H9 (cell line): ENCODE data around the gene SPATA31E1. TPM values are rescaled to one million over a fixed set of nuclear protein-coding genes. Genes with fewer than 3 reads are reported as not detected.

Experiments used
- DNase-seq: peaks from one replicate; pipeline ENCODE4 v3.0.0-alpha.2; 2017
- H2AFZ ChIP-seq: one replicate; pipeline ENCODE4 v1.6.1; 2013; ENCODE audit warnings: mild to moderate bottlenecking, low read length, control low read depth, moderate library complexity
- H2AK5ac ChIP-seq: 2 replicates; pipeline ENCODE4 v1.6.1; 2013; ENCODE audit warnings: low read length, control low read depth, mixed read lengths; ENCODE audit not compliant: insufficient read length
- H2BK120ac ChIP-seq: one replicate; pipeline ENCODE4 v1.6.1; 2013; ENCODE audit warnings: low read depth, mild to moderate bottlenecking, low read length, control low read depth, inconsistent platforms; ENCODE audit not compliant: poor library complexity, severe bottlenecking
- H2BK12ac ChIP-seq: 2 replicates; pipeline ENCODE4 v1.6.1; 2013; ENCODE audit warnings: low read length, control low read depth, mixed read lengths, low read depth; ENCODE audit not compliant: insufficient read length
- H2BK15ac ChIP-seq: 2 replicates; pipeline ENCODE4 v1.6.1; 2013; ENCODE audit warnings: low read depth, low read length, control low read depth
- H2BK20ac ChIP-seq: one replicate; pipeline ENCODE4 v1.6.1; 2013; ENCODE audit warnings: low read depth, mild to moderate bottlenecking, low read length, control low read depth, inconsistent platforms; ENCODE audit not compliant: poor library complexity, severe bottlenecking
- H2BK5ac ChIP-seq: 2 replicates; pipeline ENCODE4 v1.6.1; 2013; ENCODE audit warnings: low read length, control low read depth, mixed read lengths; ENCODE audit not compliant: insufficient read length
- H3K14ac ChIP-seq: 2 replicates; pipeline ENCODE4 v1.6.1; 2013; ENCODE audit warnings: low read length, control low read depth; ENCODE audit not compliant: insufficient read depth
- H3K18ac ChIP-seq: 2 replicates; pipeline ENCODE4 v1.6.1; 2013; ENCODE audit warnings: low read depth, mild to moderate bottlenecking, mixed read lengths, low read length, control low read depth; ENCODE audit not compliant: insufficient read length
- H3K23ac ChIP-seq: 2 replicates; pipeline ENCODE4 v1.6.1; 2013; ENCODE audit warnings: low read length, control low read depth, mixed read lengths, low read depth; ENCODE audit not compliant: insufficient read length
- H3K23me2 ChIP-seq: 2 replicates; pipeline ENCODE4 v1.6.1; 2013; ENCODE audit warnings: low read depth, mild to moderate bottlenecking, mixed read lengths, low read length, control low read depth; ENCODE audit not compliant: insufficient read length, poor library complexity, severe bottlenecking
- H3K27ac ChIP-seq: 2 replicates; pipeline ENCODE4 v1.5.1; 2013; ENCODE audit warnings: low read length, control low read depth, mixed read lengths, low read depth; ENCODE audit not compliant: insufficient read length
- H3K27me3 ChIP-seq: 2 replicates; pipeline ENCODE4 v1.6.1; 2013; ENCODE audit warnings: low read length, control low read depth, inconsistent platforms; ENCODE audit not compliant: insufficient read depth
- H3K4ac ChIP-seq: 2 replicates; pipeline ENCODE4 v1.6.1; 2013; ENCODE audit warnings: low read depth, mild to moderate bottlenecking, control low read depth, inconsistent platforms, low read length, moderate library complexity
- H3K4me1 ChIP-seq: 2 replicates; pipeline ENCODE4 v1.6.1; 2013; ENCODE audit warnings: low read length, control low read depth, inconsistent platforms; ENCODE audit not compliant: insufficient read depth
- H3K4me2 ChIP-seq: 2 replicates; pipeline ENCODE4 v1.6.1; 2013; ENCODE audit warnings: low read length, control low read depth, mixed read lengths; ENCODE audit not compliant: insufficient read length, insufficient read depth
- H3K56ac ChIP-seq: 2 replicates; pipeline ENCODE4 v1.6.1; 2013; ENCODE audit warnings: low read depth, mild to moderate bottlenecking, mixed read lengths, low read length, control low read depth; ENCODE audit not compliant: insufficient read length
- H3K79me1 ChIP-seq: 2 replicates; pipeline ENCODE4 v1.6.1; 2013; ENCODE audit warnings: low read depth, mild to moderate bottlenecking, moderate library complexity, low read length, control low read depth, inconsistent platforms; ENCODE audit not compliant: insufficient read depth, poor library complexity, severe bottlenecking
- H3K79me2 ChIP-seq: 2 replicates; pipeline ENCODE4 v1.6.1; 2013; ENCODE audit warnings: low read length, control low read depth, inconsistent platforms; ENCODE audit not compliant: insufficient read depth
- H3K9ac ChIP-seq: 2 replicates; pipeline ENCODE4 v1.6.1; 2013; ENCODE audit warnings: low read length, control low read depth, mixed read lengths; ENCODE audit not compliant: insufficient read length; ENCODE audit errors: extremely low read depth
- H3K9me3 ChIP-seq: one replicate; pipeline ENCODE4 v1.6.1; 2013; ENCODE audit warnings: low read depth, low read length, inconsistent platforms; ENCODE audit not compliant: control insufficient read depth
- H3T11ph ChIP-seq: one replicate; pipeline ENCODE4 v1.6.1; 2013; ENCODE audit warnings: mild to moderate bottlenecking, low read length, control low read depth, inconsistent platforms
- H4K20me1 ChIP-seq: one replicate; pipeline ENCODE4 v1.6.1; 2013; ENCODE audit not compliant: control insufficient read depth, insufficient read length, insufficient read depth
- H4K5ac ChIP-seq: 2 replicates; pipeline ENCODE4 v1.6.1; 2013; ENCODE audit warnings: low read depth, mild to moderate bottlenecking, mixed read lengths, low read length, control low read depth; ENCODE audit not compliant: insufficient read length
- H4K8ac ChIP-seq: replicated peaks from 2 replicates; pipeline ENCODE4 v1.6.1; 2013; ENCODE audit warnings: low read length, control low read depth, mixed read lengths, low read depth; ENCODE audit not compliant: insufficient read length
- H4K91ac ChIP-seq: 2 replicates; pipeline ENCODE4 v1.6.1; 2013; ENCODE audit warnings: low read depth, mild to moderate bottlenecking, moderate library complexity, mixed read lengths, low read length, control low read depth; ENCODE audit not compliant: insufficient read length
- H3K27ac Mint-ChIP-seq, 3 experiments: 2 replicates in 2 of 3; 3 replicates in 1 of 3; pipeline ENCODE4 v1.8.0; 2020 to 2021; ENCODE audit warnings: mixed read lengths in 3 of 3, mild to moderate bottlenecking in 1 of 3, moderate library complexity in 1 of 3
- H3K27me3 Mint-ChIP-seq: 2 replicates; pipeline ENCODE4 v1.8.0; 2021; ENCODE audit warnings: low read depth, mild to moderate bottlenecking, moderate library complexity, mixed read lengths
- H3K36me3 Mint-ChIP-seq, 3 experiments: 2 replicates in 2 of 3; 3 replicates in 1 of 3; pipeline ENCODE4 v1.8.0; 2020 to 2021; ENCODE audit warnings: low read depth in 3 of 3, mixed read lengths in 3 of 3; ENCODE audit not compliant: insufficient read depth in 1 of 3
- H3K4me1 Mint-ChIP-seq, 2 experiments: 2 replicates each; pipeline ENCODE4 v1.8.0; 2020; ENCODE audit warnings: mixed read lengths in 2 of 2
- H3K4me3 Mint-ChIP-seq, 2 experiments: 2 replicates in 1 of 2; 3 replicates in 1 of 2; pipeline ENCODE4 v1.8.0; 2020 to 2021; ENCODE audit warnings: mild to moderate bottlenecking in 2 of 2, mixed read lengths in 2 of 2, moderate library complexity in 1 of 2
- H3K9me3 Mint-ChIP-seq, 2 experiments: 2 replicates in 1 of 2; 3 replicates in 1 of 2; pipeline ENCODE4 v1.8.0; 2020; ENCODE audit warnings: mild to moderate bottlenecking in 2 of 2, mixed read lengths in 2 of 2, moderate library complexity in 1 of 2
- CTCF ChIP-seq: fragments of 200-600 bp; sonication (generic); conservative IDR thresholded peaks from 3 replicates; pipeline ENCODE4 v1.8.0; 2021; ENCODE audit warnings: antibody characterized with exemption, mild to moderate bottlenecking
- WGBS: extraction: QIAGEN DNeasy Blood & Tissue Kit; methylation state at CpG from one replicate; pipeline ENCODE4 v1.1.7; 2013; ENCODE audit warnings: missing lambda C conversion rate, low lambda C conversion rate, mixed read lengths; ENCODE audit not compliant: insufficient read length; ENCODE audit errors: extremely low coverage; 5-methylcytosine and 5-hydroxymethylcytosine counted together
- total RNA-seq: library from RNA; stranded (reverse); gene quantifications from 2 replicates; pipeline ENCODE4 v1.2.1, GENCODE V29; 2021

The SPATA31E1 gene
- total RNA-seq, 1 experiment from 2014 or later = 0.09 TPM

GRCh38 chr9:87869082-87869481, 13.6 kb upstream of the SPATA31E1 start:
- no peak overlapping the region for H3K56ac ChIP-seq
- H2AK5ac ChIP-seq = no peak overlapping the region
- no peaks in the 10 kb centered on the region for H3K4me1 ChIP-seq
- H3K9me3 Mint-ChIP-seq = no peaks in the 10 kb centered on the region
- no peak overlapping the region for H4K8ac ChIP-seq
- no peak overlapping the region for H2BK120ac ChIP-seq
- H3K9me3 ChIP-seq = no peaks in the 10 kb centered on the region
- no peak overlapping the region for H3K9ac ChIP-seq
- H3K4me2 ChIP-seq = no peak overlapping the region
- H3K23me2 ChIP-seq = no peaks in the 10 kb centered on the region
- H4K20me1 ChIP-seq = no peaks in the 10 kb centered on the region
- no peak overlapping the region for H2AFZ ChIP-seq
- H2BK12ac ChIP-seq = no peak overlapping the region
- peaks cover 4% of the 10 kb centered on the region for H3K27me3 Mint-ChIP-seq
- no peaks in the 10 kb centered on the region for H3K79me1 ChIP-seq
- H2BK15ac ChIP-seq = no peak overlapping the region
- peaks cover 2 to 4% of the 10 kb centered on the region in 2 experiments for H3K4me1 Mint-ChIP-seq
- TF ChIP-seq CTCF = no peak
- H3K23ac ChIP-seq = no peak overlapping the region
- no peaks in the 10 kb centered on the region for H3K79me2 ChIP-seq
- no peak overlapping the region for H3K27ac Mint-ChIP-seq
- H4K5ac ChIP-seq = no peak overlapping the region
- H3K14ac ChIP-seq = no peak overlapping the region
- no peak overlapping the region for H2BK20ac ChIP-seq
- H3K4ac ChIP-seq = no peak overlapping the region
- no peak overlapping the region for H3T11ph ChIP-seq
- H3K4me3 Mint-ChIP-seq = no peak overlapping the region
- no CpG with 5 or more reads among the region's 11 CpGs for WGBS
- no peak overlapping the region for H3K27ac ChIP-seq
- H4K91ac ChIP-seq = no peak overlapping the region
- H2BK5ac ChIP-seq = no peak overlapping the region
- DNase-seq = no peak
- H3K18ac ChIP-seq = no peak overlapping the region
- no peaks in the 10 kb centered on the region for H3K27me3 ChIP-seq
- H3K36me3 Mint-ChIP-seq = no peaks in the 10 kb centered on the region
